Sigmoid colon (tissue), 7 donors: ENCODE measurements around the gene CHMP2A. TPM values are rescaled to one million over a fixed set of nuclear protein-coding genes. Genes with fewer than 3 reads are reported as not detected.
"Not testable (repeated sequence)": the region's sequence is repeated elsewhere in the genome, so short reads cannot be mapped to it uniquely, and the experiment has no call there.

Source experiments
- DNase-seq: peaks from one replicate; pipeline ENCODE4 v3.0.0-alpha.2; 2019
- H3K27ac ChIP-seq, 4 donors: fragments of 200-600 bp; sonication (generic); one replicate each; pipeline ENCODE4 v1.5.1; 2016 to 2019; ENCODE audit warnings: mild to moderate bottlenecking in 1 of 4
- H3K27me3 ChIP-seq, 3 donors: fragments of 200-600 bp; sonication (generic); one replicate each; pipeline ENCODE4 v1.5.1; 2019; ENCODE audit warnings: mild to moderate bottlenecking in 1 of 3
- H3K36me3 ChIP-seq, 4 donors: fragments of 200-600 bp; sonication (generic); one replicate each; pipeline ENCODE4 v1.5.1; 2016 to 2019
- H3K4me1 ChIP-seq, 4 donors: fragments of 200-600 bp; sonication (generic); one replicate each; pipeline ENCODE4 v1.5.1; 2017 to 2019
- H3K4me3 ChIP-seq, 4 donors: fragments of 200-600 bp; sonication (generic); one replicate each; pipeline ENCODE4 v1.5.1; 2017 to 2019; ENCODE audit warnings: mild to moderate bottlenecking in 2 of 4, moderate library complexity in 1 of 4
- H3K9me3 ChIP-seq, 4 donors: fragments of 200-600 bp in 3 of 4; sonication (generic) in 3 of 4; one replicate each; pipeline versions ENCODE4 v1.5.1 to v1.6.1; 2013 to 2019
- EP300 ChIP-seq, 4 donors: sonication (generic); formaldehyde crosslinking; IDR thresholded peaks; one replicate each; pipeline ENCODE4 v1.6.1; 2017; ENCODE audit warnings: antibody characterized with exemption in 4 of 4
- POLR2A ChIP-seq, 2 donors: fragments of 450-650 bp; IDR thresholded peaks; one replicate each; pipeline ENCODE4 v1.6.1; 2016; ENCODE audit warnings: antibody characterized with exemption in 2 of 2, mild to moderate bottlenecking in 2 of 2, moderate library complexity in 2 of 2
- POLR2AphosphoS5 ChIP-seq, 4 donors: sonication (generic); formaldehyde crosslinking; IDR thresholded peaks; one replicate each; pipeline ENCODE4 v1.6.1; 2017; ENCODE audit warnings: antibody characterized with exemption in 4 of 4
- WGBS, 2 donors: extraction: QIAGEN DNeasy Blood & Tissue Kit; methylation state at CpG; one replicate each; pipeline ENCODE4 v1.1.7; 2013; 5-methylcytosine and 5-hydroxymethylcytosine counted together
- intact Hi-C: fragments of 100-400 bp; cut with DNase I; formaldehyde crosslinking; loops from one replicate; pipeline ENCODE4 v1.15.1; 2023
- polyA plus RNA-seq, 3 donors: library from polyadenylated mRNA; stranded (reverse); fragments of 200-250 nt; gene quantifications; one replicate each; pipeline ENCODE4 v1.2.3, GENCODE V29; 2013
- total RNA-seq, 4 donors: library from RNA; depleted of rRNA; stranded (reverse); fragments of >200 nt; gene quantifications; one replicate each; pipeline ENCODE4 v1.1.0, GENCODE V29; 2016
- TF ChIP-seq, protein P1 (sequence below), 4 experiments: fragments of 450-650 bp in 3 of 4; fragments of 200-600 bp in 1 of 4; IDR thresholded peaks; one replicate each; pipeline ENCODE4 v1.5.1; 2016 to 2019; ENCODE audit warnings: antibody characterized with exemption in 4 of 4, mild to moderate bottlenecking in 3 of 4, moderate library complexity in 2 of 4
- donor health status: healthy with polysubstance abuse.
- donor health status: Bipolar disorder and iron deficiency.
- donor health status: healthy.

CHMP2A gene
- total and polyA plus RNA-seq, 7 donors: 101 to 372 (median 144) TPM

DNA sequence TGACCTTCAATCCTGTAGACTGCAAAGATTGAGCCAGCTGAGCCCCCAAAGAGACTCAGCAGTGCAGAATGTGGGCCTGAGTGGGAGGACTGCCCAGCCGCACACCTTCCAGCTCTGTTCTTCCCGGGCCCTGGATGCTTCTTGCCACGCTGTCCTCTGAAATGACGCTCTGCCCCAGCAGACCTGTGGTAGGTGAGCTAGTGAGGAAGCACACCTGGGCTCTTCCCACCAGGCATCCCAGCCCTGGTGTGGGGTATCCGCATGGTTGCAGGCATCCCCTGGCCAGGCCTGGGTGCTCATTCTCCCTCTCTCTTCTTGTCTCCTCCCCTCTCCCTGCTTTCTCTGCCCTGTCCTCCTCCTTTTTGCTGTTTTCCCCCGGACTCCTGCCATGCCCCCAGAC lies 28.1 kb upstream of the CHMP2A start:
- H3K27ac ChIP-seq: no peak overlapping the region
- H3K4me1 ChIP-seq: peaks cover 0 to 26% (median 16%) of the 10 kb centered on the region in 4 donors
- no peak for DNase-seq
- no peaks in the 10 kb centered on the region for H3K9me3 ChIP-seq
- WGBS, 2 donors: 96% methylated on average over 6 of the region's 6 CpGs
- no peaks in the 10 kb centered on the region for H3K27me3 ChIP-seq
- H3K36me3 ChIP-seq: peaks cover 0 to 33% (median 15%) of the 10 kb centered on the region in 4 donors
- H3K4me3 ChIP-seq: no peak overlapping the region
- intact Hi-C loops: no loop called here
- TF ChIP-seq POLR2AphosphoS5 (IDR thresholded peaks at IDR 0.05) (no peak), POLR2A (IDR thresholded peaks at IDR 0.05) (no peak), EP300 (IDR thresholded peaks at IDR 0.05) (no peak)
- TF ChIP-seq, protein P1, sequence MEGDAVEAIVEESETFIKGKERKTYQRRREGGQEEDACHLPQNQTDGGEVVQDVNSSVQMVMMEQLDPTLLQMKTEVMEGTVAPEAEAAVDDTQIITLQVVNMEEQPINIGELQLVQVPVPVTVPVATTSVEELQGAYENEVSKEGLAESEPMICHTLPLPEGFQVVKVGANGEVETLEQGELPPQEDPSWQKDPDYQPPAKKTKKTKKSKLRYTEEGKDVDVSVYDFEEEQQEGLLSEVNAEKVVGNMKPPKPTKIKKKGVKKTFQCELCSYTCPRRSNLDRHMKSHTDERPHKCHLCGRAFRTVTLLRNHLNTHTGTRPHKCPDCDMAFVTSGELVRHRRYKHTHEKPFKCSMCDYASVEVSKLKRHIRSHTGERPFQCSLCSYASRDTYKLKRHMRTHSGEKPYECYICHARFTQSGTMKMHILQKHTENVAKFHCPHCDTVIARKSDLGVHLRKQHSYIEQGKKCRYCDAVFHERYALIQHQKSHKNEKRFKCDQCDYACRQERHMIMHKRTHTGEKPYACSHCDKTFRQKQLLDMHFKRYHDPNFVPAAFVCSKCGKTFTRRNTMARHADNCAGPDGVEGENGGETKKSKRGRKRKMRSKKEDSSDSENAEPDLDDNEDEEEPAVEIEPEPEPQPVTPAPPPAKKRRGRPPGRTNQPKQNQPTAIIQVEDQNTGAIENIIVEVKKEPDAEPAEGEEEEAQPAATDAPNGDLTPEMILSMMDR (IDR thresholded peaks at IDR 0.05): no peak

DNA sequence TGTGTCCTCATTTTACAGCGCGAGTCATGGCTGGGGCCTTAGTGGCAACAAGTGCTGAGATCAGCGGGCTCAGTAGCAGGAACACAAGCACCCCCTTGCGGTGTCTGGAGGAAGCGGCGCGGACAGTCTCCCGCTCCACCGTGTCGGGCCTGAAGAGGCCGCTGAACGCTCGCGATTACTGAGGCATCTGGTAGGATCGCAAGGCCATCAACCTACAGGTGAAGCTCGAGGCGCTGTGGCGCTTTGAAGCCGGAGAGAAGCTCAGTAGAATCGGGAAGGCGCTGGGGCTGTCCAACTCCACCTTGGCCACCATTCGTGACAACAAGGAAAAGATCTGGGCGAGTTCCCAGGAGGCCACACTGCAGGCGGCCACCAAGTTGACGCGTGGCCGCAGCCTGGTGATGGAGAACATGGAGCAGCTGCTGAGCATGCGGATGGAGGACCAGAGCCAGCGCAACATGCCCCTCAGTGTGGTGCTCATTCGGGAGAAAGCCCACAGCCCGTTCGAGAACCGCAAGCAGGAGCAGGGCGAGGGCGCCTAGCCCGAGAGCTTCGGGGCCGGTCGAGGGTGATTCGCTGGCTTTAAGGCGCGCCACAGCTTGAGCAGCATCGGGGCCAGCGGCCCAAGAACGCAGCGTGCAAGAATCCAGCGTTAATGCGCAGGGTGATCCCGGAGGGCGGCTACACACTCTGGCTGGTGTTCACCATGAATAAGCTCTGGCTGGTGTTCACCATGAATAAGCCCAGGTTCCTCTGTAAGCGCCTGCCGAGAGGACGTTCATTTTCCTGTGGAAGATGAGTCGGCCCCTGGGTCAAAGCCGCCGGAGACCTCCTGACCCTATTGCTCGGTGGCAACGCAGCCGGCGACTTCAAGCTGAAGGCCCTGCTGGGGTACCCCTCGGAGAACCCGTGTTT lies 26.6 kb upstream of the CHMP2A start:
- no peaks in the 10 kb centered on the region for H3K9me3 ChIP-seq
- intact Hi-C loops: no loop called here
- TF ChIP-seq, protein P1 (IDR thresholded peaks at IDR 0.05): peak; percentile 90 to 94 (median 92)
- no peak for TF ChIP-seq EP300 (IDR thresholded peaks at IDR 0.05)
- TF ChIP-seq POLR2A (IDR thresholded peaks at IDR 0.05): no peak
- TF ChIP-seq POLR2AphosphoS5 (IDR thresholded peaks at IDR 0.05): peak in 3 of 4 donors; percentile 48 to 55 (median 54)
- H3K4me3 ChIP-seq: no peak overlapping the region
- H3K4me1 ChIP-seq: peaks cover 0 to 38% (median 29%) of the 10 kb centered on the region in 4 donors
- peaks cover 0 to 33% (median 16%) of the 10 kb centered on the region in 4 donors for H3K36me3 ChIP-seq
- WGBS, 2 donors: 71 to 89% methylated on average over 62 of the region's 62 CpGs
- DNase-seq: peak; percentile 96
- peak overlapping the region; percentile 81 to 87 (median 84) for H3K27ac ChIP-seq
- H3K27me3 ChIP-seq: no peaks in the 10 kb centered on the region

DNA sequence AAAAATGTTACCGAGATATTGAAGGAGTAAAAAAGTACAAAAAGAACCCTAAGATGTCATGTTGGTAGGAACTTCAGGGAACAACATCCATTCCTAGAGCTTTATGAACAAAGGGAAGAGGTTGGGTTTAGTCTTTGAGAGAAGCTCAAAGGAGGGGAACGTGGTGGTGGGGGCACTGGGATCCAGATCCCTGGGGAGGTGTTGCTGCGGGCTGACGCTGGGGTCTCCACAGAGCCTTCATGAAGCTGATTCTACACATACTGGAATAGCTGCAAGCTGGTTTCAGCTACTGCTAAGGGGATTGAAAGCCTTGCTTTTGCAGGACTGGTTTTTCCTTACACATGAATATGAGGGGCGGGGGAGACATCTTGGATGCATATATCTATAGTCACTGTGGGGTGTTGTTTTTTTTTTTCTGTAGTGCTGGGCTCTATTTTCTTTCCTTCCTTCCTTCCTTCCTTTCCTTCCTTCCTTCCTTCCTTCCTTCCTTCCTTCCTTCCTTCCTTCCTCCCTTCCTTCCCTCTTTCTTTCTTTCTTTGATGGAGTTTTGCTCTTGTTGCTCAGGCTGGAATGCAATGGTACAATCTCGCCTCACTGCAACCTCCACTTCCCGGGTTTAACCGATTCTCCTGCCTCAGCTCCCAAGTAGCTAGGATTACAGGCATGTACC lies 24.7 kb upstream of the CHMP2A start:
- TF ChIP-seq, protein P1 (IDR thresholded peaks at IDR 0.05): no peak
- TF ChIP-seq EP300 (IDR thresholded peaks at IDR 0.05) (no peak), POLR2A (IDR thresholded peaks at IDR 0.05) (no peak), POLR2AphosphoS5 (IDR thresholded peaks at IDR 0.05) (no peak)
- H3K27ac ChIP-seq: peak overlapping the region; percentile 81 to 87 (median 84)
- peaks cover 0 to 33% (median 16%) of the 10 kb centered on the region in 4 donors for H3K36me3 ChIP-seq
- WGBS, 2 donors: 95 to 97% methylated on average over 8 of the region's 8 CpGs
- DNase-seq: no peak
- H3K9me3 ChIP-seq: no peaks in the 10 kb centered on the region
- H3K4me3 ChIP-seq: no peak overlapping the region
- H3K4me1 ChIP-seq: peaks cover 0 to 48% (median 38%) of the 10 kb centered on the region in 4 donors
- intact Hi-C loops: no loop called here
- no peaks in the 10 kb centered on the region for H3K27me3 ChIP-seq

DNA sequence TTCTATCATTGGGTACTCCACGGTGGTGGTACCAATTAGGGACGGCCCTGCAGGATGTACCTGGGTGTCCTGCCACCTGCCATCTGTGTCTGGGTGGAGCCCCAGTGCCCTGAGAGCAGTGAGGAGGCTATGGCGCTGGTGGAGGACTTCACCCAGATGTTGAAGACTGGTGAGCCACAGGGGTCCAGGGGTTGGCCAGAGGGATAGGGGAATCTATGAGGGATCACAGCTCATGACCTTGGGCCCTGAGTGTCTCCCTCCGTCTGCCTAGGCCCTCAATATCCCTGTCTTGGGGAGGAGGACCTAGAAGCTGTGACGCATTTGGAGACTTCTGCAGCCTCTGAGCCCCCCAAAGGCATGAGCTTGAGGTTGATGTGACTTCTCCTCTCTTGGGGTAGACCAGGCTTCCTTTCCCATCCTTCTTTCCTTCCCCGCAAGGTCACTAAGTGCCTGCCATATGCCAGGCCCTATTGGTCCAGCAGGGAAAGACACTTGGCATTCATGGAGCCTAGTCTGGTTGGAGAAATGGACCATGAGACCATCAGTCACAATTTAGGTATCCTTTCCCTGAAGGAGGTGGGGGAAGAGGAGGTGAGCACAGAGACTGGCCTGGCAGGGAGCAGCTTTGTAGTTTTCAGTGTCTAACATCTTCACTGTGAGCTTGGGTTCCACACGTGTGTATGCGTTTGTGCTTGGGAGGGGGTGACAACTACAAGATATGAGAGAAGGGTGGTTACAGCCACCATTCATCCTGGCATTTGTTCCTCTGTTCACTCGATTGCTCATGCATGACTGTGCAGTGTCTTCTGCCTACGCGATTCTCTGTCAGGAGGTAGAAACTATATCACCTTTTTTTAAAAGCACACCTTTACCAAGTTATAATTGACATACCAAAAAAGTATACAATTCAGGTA lies 23.4 kb upstream of the CHMP2A start:
- intact Hi-C loops: no loop called here
- DNase-seq: peak; percentile 45
- peaks cover 0 to 57% (median 48%) of the 10 kb centered on the region in 4 donors for H3K4me1 ChIP-seq
- 86 to 90% methylated on average over 11 of the region's 11 CpGs for WGBS, 2 donors
- no peaks in the 10 kb centered on the region for H3K9me3 ChIP-seq
- H3K27ac ChIP-seq: peak overlapping the region in 1 of 4 donors; percentile 18
- H3K36me3 ChIP-seq: peaks cover 0 to 26% (median 14%) of the 10 kb centered on the region in 4 donors
- no peak for TF ChIP-seq POLR2A (IDR thresholded peaks at IDR 0.05)
- no peak overlapping the region for H3K4me3 ChIP-seq
- H3K27me3 ChIP-seq: no peaks in the 10 kb centered on the region

DNA sequence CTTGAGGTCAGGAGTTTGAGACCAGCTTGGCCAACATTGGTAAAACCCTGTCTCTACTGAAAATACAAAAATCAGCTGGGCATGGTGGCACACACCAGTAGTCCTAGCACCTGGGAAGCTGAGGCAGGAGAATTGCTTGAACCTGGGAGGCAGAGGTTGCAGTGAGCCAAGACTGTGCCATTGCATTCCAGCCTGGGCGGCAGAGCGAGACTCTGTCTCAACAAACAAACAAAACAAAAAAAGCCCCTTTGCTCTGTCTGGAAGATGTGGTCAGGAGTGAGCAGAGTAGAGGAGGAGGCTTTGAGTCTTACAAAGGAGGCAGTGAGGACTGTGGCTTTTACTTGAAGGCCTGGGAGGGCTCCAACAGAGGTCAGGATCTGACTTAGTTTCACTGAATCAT lies 22.7 kb upstream of the CHMP2A start:
- H3K36me3 ChIP-seq: peaks cover 0 to 19% (median 8%) of the 10 kb centered on the region in 4 donors
- H3K27me3 ChIP-seq, H3K4me3 ChIP-seq, DNase-seq, H3K9me3 ChIP-seq, intact Hi-C loops: not testable (repeated sequence)
- H3K27ac ChIP-seq: peak overlapping the region in 1 of 4 donors; percentile 12
- peaks cover 0 to 57% (median 48%) of the 10 kb centered on the region in 4 donors for H3K4me1 ChIP-seq
- 92 to 95% methylated on average over 2 of the region's 2 CpGs for WGBS, 2 donors
